ENCODE data around the gene CNTN5.

- TF ChIP-seq CTCF (conservative IDR thresholded peaks at IDR 0.05; ENCODE audit: low read depth, low read length) (no peak), EZH2phosphoT487 (IDR thresholded peaks at IDR 0.05; ENCODE audit: borderline replicate concordance, low read length) (no peak), EZH2 (IDR thresholded peaks at IDR 0.05; ENCODE audit: low read length, unreplicated experiment) (no peak)
These were observed 1098.4 kb downstream of the CNTN5 start for GRCh38 chr11:100119176-100119575.
